Peyer's patch (tissue), 4 donors: ENCODE results near the gene EPSTI1.

ENCODE experiments used
- POLR2A ChIP-seq, 2 donors: fragments of 450-650 bp; IDR thresholded peaks; one replicate each; pipeline ENCODE4 v1.5.1; 2017; ENCODE audit warnings: antibody characterized with exemption in 2 of 2, mild to moderate bottlenecking in 2 of 2, moderate library complexity in 2 of 2
- TF ChIP-seq, protein P1 (sequence below), 6 experiments: fragments of 450-650 bp in 4 of 6; fragments of 200-600 bp in 2 of 6; sonication (generic) in 1 of 6; IDR thresholded peaks; one replicate each; pipeline ENCODE4 v1.5.1; 2017 to 2019; ENCODE audit warnings: antibody characterized with exemption in 6 of 6, mild to moderate bottlenecking in 3 of 6, moderate library complexity in 1 of 6

DNA sequence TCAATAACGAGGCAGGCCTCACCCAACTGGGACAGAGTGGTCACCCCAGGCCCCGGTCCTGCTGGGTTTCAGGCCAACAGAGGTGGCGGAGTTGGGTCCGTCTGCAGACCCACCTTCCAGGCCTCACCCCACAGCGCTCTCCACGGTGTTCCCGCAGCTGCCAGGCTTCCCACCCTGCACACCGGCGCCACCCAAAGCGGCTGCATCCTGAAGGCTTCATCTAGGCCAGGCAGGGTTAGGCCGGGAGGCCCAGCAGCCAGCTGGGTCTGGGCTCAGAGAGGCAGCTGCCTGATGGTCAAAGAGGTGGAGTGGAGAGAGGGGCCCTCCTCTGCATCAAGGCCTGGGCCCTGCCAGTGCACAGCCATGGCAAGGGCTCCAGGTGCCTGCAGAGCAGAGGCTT is 44.1 kb downstream of the EPSTI1 start:
- TF ChIP-seq, protein P1, sequence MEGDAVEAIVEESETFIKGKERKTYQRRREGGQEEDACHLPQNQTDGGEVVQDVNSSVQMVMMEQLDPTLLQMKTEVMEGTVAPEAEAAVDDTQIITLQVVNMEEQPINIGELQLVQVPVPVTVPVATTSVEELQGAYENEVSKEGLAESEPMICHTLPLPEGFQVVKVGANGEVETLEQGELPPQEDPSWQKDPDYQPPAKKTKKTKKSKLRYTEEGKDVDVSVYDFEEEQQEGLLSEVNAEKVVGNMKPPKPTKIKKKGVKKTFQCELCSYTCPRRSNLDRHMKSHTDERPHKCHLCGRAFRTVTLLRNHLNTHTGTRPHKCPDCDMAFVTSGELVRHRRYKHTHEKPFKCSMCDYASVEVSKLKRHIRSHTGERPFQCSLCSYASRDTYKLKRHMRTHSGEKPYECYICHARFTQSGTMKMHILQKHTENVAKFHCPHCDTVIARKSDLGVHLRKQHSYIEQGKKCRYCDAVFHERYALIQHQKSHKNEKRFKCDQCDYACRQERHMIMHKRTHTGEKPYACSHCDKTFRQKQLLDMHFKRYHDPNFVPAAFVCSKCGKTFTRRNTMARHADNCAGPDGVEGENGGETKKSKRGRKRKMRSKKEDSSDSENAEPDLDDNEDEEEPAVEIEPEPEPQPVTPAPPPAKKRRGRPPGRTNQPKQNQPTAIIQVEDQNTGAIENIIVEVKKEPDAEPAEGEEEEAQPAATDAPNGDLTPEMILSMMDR (IDR thresholded peaks at IDR 0.05): no peak
- TF ChIP-seq POLR2A (IDR thresholded peaks at IDR 0.05): no peak
